HG02970 (cell line): Measurements from ENCODE around the gene ANGPT4.

Source experiments
- ATAC-seq: cut with Tn5 transposase; IDR thresholded peaks from one replicate; pipeline ENCODE4 v1.9.1; 2021; ENCODE audit warnings: mild to moderate bottlenecking, moderate library complexity, moderate number of reproducible peaks; ENCODE audit not compliant: unreplicated experiment, low FRiP score

ANGPT4 gene, protein sequence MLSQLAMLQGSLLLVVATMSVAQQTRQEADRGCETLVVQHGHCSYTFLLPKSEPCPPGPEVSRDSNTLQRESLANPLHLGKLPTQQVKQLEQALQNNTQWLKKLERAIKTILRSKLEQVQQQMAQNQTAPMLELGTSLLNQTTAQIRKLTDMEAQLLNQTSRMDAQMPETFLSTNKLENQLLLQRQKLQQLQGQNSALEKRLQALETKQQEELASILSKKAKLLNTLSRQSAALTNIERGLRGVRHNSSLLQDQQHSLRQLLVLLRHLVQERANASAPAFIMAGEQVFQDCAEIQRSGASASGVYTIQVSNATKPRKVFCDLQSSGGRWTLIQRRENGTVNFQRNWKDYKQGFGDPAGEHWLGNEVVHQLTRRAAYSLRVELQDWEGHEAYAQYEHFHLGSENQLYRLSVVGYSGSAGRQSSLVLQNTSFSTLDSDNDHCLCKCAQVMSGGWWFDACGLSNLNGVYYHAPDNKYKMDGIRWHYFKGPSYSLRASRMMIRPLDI

DNA sequence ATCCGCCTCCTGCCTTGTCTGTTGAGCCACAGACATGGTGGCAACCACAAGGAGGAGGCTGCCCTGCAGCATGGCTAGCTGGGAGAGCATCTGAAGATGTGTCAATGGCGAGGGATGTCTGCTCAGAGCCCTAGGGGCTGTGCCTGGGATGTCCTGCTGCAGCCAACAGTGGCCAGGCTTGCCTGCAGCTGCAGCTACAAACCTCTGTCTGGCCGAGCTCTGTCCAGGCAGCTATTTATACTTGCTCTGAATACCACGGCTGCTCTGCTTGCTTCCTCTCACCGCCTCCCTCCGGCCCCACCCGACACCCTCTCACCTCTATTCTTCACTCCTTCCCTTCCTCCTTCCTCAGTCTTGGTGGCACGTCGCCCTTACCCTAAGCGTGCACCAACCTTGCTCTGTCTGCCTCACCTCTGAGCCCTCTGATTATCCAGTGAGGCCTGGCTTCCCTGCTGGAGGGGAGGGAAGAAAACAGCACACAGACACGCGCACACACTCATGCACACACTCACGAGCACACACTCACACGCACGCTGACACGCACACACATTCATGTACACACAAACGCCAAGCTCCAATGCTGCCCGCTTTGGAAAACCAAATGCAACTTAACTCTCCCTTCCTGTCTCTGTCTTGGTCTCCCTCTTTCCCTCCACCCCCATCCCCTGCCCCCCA is at the start of gene ANGPT4:
Gene ANGPT4 (minus strand): TSS at position 210 of the 675 bp plus-strand sequence. CDS start 120 bp downstream, at position 90.
- ATAC-seq, result no peak

- no peak for ATAC-seq
These were observed 47.7 kb upstream of the ANGPT4 start for GRCh38 chr20:963795-964194.

DNA sequence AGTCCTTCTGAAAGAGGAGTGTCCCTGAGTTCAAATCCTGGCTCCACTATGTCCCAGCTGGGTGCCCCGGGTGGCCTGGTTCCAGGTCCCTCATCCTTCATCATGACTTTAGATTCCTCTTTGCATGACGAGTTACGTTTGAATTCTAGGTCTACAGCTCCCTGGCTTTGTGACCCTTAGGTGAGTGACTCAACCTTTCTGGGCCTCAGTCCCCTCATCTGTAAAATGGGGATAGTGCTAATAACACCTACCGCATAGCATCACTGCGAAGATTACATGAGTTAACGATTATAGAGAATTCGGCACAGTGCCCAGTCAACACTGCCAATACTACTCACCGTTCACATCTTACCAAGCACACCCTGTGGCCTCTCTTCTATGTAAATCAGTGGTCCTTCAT is 46.5 kb upstream of the ANGPT4 start:
- no peak for ATAC-seq

- ATAC-seq, result no peak
These were observed 46.1 kb upstream of the ANGPT4 start for GRCh38 chr20:962223-962622.

- ATAC-seq, result no peak
These were observed 45.6 kb upstream of the ANGPT4 start for GRCh38 chr20:961768-962167.

DNA sequence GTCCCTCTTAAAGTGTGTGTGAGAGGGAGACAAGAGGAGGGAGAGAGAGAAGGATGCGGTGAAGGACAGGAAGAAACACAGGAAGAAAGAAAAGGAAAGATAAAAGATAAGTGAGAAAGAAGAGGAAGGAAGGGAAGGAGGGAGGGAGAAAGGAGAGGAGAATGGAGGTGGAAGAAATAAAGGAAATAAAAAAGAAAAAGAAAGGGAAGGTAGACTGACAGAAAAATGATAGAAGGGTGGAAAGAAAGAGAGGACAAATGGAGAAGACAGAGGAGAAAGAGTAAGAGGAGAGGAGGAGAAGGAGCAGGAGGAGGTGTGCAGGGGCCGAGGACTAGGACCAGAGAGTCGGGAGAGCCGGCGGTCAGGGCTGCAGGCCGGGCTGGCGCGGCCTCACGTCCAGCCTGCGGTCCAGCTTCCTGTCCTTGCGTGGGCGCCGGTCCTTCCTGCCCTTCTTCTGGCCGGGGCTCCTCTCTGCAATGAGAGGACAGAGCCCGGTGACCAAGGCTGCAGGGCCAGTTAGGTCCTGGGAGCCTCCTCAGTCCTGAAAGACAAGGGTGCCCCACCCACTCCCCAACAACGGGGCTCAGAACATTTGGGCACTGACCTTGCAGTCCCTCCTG is 44.0 kb upstream of the ANGPT4 start:
- no peak for ATAC-seq

- no peak for ATAC-seq
These were observed 43.0 kb upstream of the ANGPT4 start for GRCh38 chr20:958936-959815.

DNA sequence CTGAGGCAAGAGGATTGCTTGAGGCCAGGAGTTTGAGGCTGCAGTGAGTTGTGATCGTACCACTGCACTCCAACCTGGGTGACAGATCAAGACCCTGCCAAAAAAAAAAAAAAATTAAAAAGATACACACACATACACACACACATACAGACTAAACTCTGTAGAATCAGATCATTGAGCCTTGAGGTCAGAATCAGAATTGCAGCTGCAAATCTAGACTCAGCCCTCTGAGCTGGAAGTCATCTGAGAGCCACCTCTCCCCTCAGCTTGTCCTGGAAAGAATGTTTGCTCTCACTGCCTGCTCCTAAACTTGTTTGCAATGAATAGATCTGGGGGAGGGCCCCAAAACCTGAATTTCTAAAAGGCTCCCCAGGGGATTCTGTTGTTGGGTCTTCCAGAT is 41.4 kb upstream of the ANGPT4 start:
- ATAC-seq, result no peak

- ATAC-seq, result no peak
These were observed 40.3 kb upstream of the ANGPT4 start for GRCh38 chr20:956330-956951.

DNA sequence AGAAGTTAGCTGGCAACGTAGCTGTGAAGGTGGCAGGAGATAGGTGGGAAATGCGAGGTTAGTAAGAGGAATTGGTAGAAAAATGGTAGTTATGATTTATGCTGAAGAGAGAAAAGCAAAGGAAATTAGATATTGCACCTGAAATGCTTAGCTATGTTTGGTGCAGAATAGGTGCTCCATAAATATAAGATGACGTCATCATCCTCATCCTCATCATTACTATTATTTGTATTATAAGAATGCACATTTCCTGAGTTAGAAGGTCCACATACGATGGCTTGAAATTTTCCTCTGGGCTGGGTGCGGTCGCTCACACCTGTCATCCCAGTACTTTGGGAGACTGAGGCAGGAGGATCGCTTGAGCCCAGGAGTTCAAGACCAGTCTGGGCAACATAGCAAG is 39.5 kb upstream of the ANGPT4 start:
- no peak for ATAC-seq

GRCh38 chr20:955111-955510 is 39.0 kb upstream of the ANGPT4 start:
- ATAC-seq, result no peak

DNA sequence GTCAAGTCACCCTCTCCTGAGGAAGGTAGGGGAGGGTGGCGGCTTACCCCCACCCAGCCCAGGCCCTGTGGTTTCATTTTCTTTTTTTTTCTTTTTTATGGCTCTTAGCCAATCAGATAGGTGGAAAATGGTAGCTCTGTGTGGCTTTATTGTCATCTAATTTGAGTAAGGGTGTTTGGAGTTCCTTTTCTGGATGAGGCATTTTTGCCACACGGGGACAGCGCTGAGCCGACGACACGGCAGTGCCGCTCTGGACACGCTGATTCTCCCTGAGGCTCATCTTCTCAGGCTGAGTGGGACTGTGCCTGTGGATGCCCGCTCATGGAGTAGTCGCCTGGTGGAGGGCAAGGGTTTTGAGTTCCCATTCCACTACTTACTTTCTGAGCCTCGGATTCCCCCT is 37.6 kb upstream of the ANGPT4 start:
- ATAC-seq, result no peak

- ATAC-seq, result no peak
These were observed 36.2 kb upstream of the ANGPT4 start for GRCh38 chr20:952196-952795.

- no peak for ATAC-seq
These were observed 35.4 kb upstream of the ANGPT4 start for GRCh38 chr20:951384-952169.

- ATAC-seq, result no peak
These were observed 33.6 kb upstream of the ANGPT4 start for GRCh38 chr20:949717-950116.

GRCh38 chr20:946826-947225 is 30.7 kb upstream of the ANGPT4 start:
- no peak for ATAC-seq

- no peak for ATAC-seq
These were observed 29.7 kb upstream of the ANGPT4 start for GRCh38 chr20:945841-946240.

- ATAC-seq, result no peak
These were observed 28.8 kb upstream of the ANGPT4 start for GRCh38 chr20:944774-945410.
